HG03064 (cell line): ENCODE data around the gene PBX1.
A peak's percentile ranks its signal among the peaks of the same experiment; 100 is the strongest.
"Not testable (repeated sequence)": the region's sequence is repeated elsewhere in the genome, so short reads cannot be mapped to it uniquely, and the experiment has no call there.

Experiments
- ATAC-seq: cut with Tn5 transposase; IDR thresholded peaks from one replicate; pipeline ENCODE4 v1.9.1; 2021; ENCODE audit warnings: low read depth; ENCODE audit not compliant: unreplicated experiment

Gene PBX1

DNA sequence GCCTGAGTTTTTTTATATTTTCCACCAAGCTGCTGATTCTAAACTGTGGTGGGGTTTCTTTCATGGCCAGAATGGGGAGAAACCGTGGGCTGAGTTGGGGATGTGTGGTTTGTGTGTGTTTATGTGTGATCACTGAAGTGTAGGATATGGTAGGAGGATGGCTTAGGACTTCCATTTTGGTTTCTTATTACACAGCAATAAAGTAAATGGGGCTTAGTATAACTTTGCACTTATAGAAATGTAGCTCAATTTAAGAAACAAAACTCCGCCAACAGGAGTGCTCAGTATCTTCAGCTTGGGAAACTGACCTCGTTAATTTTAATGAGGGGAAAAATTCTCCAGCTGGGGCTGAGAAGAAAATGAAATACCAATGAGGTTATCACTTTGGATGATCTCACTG, 77.8 kb downstream of the PBX1 start:
- no peak for ATAC-seq

DNA sequence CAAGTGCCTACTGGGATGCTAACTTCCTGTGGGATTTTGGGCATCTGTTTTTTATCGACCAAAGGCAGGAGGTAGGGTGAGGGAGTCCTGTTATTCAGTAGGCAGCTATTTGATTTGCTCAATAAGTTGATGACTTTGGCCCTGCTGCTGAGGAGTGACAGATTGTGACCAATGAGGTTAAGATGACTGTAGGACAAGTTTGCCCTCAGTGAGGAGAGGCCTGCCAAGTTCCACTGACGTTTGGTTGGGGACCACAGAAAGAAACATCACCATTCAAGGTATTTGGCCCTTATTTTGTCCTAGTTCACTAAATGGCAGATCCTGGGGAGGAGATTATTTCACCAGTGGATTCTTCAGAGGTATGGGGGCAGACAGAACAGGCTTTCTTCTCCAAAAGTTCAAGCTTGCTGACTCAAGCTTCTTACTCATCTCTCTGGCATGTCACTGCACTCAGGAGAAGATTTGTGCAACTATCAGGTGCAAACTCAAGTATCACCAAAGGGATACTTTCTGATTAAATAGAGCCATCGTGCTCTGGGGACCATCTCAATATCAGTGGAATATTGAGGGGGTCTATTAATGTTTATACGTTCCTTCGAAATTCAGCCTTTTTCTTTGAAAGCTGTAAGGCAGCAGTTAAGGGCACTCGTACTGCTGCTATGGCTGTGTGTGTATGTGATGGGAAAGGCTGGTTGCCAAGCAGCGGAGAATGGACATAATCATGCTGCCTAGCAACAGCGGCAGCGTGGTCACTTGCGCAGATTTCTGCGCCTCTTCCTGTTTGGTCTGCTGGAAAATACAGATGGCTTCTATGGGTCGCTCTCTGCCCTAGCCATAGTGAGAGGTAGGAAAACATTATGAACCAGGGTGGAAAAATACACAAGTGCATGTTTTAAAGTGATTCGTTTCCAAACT, 78.7 kb downstream of the PBX1 start:
- no peak for ATAC-seq

DNA sequence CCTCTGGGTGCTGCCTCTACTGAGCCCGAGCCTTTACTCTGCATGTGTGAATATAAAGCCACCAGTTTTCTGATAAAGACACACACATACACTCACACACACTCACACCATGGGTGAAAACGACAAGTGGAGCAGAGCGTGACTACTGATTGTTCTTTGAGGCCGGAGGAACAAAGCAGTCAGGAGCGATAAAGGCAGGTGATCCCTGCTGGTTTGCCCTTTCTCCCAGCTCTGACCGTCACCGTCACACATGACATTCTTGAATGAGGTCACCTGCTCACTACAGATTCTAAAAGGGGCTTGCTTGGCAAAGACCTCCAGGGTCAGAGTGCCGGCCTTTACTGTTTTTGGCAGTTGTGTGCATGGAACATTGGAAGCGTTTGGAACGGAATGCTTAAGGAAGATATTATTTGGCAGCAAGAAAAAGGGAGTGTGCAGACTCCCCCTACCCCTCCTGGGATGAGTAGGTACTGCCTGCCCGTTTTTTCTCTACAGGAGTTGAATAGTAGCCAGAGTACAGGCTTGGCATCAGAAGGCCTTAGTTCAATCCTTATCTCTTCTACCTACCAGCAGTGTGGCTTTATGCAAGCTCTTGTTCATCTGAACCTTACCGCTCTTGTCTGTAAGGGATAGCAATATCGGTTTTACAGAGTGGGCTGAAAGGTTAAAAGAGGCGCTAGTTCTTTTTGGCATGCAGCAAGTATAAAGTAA, 79.7 kb downstream of the PBX1 start:
- no peak for ATAC-seq

DNA sequence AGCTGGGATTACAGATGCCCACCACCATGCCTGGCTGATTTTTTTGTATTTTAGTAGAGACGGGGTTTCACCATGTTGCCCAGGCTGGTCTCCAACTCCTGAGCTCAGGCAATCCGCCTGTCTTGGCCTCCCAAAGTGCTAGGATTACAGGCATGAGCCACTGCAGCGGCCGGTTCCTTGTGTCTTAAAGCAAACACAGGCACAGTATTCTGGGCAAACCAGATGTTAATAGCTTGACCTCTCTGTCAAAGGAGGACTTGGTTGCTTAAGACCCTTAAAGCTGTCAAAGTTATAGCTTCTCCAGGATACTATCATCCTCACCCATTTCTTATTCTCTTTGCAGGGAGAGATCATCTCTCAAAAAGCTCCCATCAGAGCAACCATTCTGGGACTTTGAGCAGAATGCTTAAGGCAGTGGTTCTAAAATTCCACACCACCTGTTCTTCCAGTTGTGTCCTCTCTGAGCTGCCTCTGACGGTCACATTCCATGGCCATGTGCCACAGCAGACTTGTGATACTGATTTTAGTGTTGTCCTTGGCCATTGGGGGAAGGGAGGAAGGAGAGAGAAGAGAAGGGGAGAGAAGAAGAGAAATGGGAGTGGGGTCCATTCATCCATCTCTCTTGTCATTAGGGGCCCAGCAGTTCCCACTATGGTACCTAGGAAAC, 81.8 kb downstream of the PBX1 start:
- no peak for ATAC-seq

DNA sequence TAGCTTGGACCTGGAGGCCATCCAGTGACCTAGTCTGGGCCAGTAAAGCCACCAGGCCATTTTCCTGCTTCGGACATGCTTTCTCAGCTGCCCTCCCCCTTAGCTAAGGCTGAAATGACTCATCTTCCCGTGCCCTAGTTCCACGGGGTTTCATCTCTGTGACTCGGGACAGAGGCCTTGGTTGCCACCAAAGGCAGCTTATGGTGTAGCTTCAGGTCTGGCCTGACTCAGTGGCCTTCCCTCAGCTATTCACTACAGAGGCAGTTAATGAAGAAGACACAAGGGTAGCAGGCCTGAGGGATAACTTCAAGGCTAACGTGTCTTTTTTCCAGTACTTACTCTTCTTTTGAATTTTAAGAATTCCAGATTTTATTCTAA, 82.4 kb downstream of the PBX1 start:
- ATAC-seq = no peak

DNA sequence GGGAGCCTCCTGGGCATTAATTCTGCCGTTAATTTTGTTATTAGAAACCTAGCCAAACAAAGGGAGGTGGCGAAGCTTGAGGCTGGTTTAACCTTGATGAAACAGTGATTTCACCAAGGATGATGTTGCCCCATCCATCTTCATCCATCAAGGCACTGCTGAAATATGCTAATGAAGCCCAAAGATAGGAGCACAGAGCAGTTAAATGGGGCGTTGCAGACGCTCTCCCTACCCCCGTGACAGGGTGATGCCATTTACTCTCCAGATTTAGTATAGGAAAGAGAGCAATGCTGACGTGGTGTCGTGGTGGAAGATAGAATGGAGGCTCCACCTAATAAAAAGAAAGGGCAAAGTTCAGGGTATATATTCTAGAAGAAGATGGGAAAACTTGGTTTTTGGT, 84.0 kb downstream of the PBX1 start:
- no peak for ATAC-seq

DNA sequence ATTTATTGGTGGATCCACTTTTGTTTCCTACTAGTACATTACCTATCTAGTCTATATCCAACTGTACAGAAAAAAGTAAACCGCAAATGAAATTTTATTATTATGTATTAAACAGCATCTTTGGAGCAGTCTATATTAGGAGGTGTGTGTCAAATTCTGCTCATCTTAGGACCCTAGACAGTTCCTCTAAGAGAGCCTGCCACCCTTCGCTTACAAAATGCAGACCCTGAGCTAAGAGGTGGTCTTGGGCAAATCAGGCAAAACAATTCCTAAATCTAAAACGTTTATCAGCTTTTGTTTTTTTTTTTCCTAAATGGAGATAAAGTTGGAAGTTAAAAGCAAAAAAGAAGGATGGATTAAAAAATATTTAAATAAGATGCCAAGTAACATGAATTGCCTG, 85.3 kb downstream of the PBX1 start:
- no peak for ATAC-seq

DNA sequence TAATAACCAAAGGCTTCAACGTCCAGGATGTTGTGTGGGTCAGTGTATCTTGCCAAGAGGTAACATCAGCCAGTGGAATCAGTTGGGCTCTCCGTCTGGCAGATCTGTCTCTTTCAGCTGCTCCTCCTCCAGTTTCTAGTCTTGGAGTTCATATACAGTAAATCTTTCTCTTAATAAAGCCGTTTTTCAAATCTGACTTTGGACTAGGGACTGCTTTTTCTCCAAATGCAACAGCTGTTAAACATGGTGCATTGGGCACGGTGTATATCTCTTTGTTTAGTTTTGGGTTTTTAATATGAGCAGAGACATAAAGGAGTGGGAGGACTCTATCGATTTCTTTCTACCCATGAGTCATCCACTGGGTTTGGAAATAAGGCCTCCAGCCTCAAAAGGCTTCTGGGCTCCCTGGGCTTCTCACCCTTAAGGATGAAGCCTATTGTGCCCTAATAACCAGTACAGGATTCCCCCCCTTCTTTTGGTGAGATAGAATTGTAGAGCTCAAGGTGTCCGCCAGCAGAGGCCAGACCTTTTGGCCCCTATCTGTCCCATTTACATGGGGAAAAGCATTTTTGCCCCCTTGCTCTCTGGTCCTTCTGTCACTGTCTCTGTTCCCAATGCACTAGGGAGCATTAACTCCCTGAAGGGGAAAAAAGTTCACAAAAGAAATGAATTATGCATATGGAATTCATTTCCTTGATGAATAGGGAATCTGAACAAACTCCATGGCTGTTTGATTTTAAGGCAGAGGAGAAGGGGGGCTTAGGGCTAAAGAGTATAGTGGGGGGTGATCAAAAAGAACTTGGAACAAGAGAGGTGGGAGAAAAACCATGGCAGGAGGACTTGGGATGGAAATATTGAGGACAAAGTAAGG, 86.0 kb downstream of the PBX1 start:
- no peak for ATAC-seq

DNA sequence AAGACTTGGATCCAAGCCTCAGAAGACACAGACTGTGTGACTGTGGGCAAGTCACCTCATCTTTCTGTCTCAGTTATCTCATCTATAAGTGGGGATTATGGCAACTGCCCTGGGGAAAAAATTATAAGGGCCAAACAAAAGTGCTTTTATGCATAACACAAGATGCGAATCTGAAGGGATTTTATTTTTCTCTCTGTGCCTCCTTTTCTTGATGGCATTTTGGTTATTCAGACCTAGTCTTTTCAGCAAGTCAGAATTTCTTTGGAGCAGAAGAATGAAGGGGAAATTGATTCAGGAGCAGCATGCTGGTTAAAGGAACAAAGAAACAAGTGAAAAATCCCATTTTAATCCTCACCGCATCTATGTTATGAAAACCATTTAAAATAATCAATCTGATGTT, 86.9 kb downstream of the PBX1 start:
- ATAC-seq = no peak

DNA sequence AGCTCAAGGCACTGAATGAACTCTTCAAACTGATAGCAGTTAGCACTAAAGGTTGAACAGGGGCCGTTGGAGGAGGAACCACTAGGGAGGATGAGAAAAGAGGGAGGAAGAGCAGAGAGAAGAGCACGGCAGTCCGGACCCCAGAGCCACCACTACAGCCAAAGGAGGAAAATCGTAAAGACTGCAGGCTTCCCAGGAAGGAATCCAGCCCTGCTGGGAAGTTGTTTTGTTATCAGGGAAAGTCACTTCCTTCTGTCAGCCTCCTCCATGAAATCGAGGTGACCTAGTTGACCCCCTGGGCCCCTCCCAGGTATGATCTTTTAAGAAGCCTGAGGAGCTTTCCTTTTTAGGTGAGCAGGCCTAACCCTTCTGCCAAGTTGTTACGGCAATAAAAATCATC, 88.2 kb downstream of the PBX1 start:
- ATAC-seq = no peak

DNA sequence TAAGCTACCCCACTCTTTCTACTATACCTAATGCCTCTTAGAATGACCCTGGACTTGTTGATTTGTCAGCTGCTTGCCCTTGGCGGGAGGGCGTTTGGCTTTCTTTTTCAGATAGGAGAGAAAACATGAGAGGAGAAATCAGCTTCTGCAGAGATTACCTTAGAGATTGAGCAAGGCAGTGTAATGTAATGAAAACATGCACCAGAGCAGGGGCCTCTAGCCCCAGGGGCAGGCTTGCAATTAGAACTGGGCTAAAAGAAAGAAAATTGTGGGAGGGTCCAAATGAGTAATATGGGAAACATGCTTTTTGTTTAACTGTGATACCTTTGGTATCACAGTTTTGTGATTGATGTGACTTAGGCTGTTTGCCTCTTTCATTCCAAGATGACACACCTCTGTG, 89.7 kb downstream of the PBX1 start:
- ATAC-seq = no peak

DNA sequence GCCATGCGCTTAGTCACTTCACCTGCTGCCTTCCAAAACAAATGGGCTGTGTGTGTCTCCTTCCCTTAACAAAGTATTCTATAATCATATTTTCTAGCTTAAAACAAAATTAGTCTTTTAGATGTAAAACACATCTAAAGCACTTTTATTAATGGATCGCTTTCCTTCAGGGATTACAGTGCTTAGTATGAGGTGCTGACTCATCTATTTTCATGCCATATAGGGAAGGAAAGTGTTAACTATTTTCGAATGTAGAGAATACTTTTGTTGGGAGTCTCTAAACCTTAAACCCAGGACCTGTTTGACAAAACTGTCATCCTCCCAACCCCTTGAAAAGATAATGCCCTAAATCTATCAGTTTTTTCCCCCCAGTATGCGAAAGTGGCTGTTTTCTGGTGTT, 90.2 kb downstream of the PBX1 start:
- ATAC-seq = no peak

DNA sequence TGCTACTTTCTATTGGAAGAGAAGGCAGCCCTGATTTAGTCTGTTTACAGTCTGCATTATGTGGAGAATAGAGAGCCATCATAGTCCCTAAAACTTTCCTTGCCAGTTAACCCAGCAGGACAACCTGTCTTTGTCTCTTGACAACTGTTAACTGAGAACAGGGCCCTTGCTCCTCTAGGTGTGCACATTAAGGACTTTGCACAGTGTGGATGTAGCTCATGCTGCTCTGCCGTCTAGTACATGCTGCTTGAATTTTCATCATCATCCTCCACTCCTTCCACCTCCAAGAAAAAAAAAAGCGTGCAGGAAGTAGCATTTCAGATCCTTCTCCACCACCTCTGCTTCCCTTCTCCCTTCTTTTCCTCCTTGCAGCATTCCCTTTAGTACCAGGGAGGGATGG, 91.5 kb downstream of the PBX1 start:
- ATAC-seq = no peak

DNA sequence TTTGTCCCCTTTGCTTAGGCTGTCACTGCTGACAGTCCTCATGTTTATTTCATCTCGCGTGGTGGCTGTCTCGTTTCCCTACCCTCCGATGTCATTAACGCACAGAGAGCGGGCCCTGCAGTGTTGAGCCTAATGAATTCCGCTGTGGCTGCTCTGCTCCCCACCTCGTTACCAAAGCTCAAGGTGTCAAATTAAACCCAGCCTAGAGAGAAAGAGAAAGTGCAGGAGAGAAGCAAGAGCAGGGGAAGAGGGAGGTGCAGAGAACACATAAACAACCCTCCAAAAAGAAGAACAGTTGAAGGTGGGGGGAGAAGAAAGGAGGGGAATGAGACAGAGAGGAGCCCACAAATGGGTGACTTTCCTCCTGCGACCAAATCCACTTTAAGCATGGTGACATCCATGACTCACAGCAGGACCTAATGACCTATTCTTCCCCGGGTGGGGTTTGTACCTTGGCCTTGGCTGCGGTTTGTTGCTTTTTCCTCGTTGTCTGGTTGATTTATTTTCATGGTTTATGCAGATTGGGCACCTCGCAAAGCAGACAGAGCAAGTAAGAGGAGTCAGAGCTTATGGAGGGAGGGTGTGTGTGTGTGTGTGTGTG, 92.5 kb downstream of the PBX1 start:
- ATAC-seq = no peak

DNA sequence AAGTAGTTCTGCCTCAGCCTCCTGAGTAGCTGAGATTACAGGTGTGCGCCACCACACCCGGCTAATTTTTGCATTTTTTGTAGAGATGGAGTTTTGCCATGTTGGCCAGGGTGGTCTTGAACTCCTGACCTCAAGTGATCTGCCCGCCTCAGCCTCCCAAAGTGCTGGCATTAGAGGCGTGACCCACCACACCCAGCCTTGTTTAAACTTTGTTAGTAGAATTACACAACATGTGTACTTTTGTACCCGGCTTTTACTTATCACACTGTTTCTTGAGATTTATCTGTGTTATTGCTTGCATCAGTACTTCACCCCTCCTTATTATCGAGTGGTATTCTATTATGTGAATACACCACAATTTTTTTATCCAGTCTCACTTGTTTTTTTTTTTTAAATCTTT, 94.0 kb downstream of the PBX1 start:
- not testable (repeated sequence) for ATAC-seq

DNA sequence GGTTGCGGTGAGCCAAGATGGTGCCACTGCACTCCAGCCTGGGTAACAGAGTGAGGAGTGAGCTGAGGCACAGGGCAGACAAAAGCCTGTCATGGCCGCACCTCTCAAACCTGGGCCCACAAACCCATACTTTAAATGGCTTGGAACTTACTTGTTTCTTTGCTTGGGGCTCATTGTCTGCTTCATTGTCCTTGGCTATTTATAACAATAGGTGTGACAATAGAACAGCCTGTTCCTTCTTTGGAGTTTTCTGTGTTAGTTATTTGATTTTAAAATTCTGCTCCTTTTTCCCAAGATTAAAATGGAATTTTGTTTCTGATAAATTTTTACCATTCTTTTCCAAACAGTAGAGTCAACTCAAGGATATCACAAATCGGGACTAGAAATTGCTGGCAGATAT, 94.7 kb downstream of the PBX1 start:
- ATAC-seq = no peak

DNA sequence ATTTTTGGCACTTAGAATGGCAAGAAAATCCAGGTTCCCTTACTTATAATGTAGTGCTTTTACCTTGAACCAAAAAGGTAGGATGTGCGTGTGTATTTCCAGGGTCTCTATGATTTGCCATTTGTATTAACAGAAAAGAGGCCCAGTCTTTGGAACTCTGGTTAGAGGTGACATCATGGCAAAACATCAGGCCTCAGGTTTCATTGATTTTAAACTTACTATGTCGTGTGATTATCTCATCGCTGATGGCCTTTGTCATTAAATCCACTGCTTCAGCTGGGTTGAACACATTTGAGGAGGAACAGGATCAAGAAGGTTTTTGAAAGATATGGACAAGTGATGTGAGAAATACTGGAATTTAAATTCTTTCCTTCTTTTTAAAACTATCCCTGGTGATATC, 95.2 kb downstream of the PBX1 start:
- ATAC-seq = no peak

DNA sequence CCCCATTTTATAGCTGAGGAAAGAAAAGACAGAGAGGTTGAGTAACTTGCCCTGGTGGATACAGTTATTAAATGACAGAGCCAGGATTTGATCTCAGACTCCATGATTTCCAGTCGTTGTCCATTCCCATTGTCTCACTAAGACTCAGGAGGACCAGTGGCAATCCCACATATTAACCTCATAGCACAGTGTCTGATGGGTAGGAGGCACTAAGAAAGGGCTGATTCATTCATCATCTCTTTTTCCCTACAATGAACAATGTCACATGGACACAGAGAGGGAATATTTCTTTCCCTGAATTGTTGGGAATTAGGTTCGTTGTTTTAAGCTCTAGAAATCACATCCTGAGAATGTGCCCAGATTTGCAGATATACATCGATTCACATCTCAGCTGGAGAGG, 99.9 kb downstream of the PBX1 start:
- no peak for ATAC-seq

DNA sequence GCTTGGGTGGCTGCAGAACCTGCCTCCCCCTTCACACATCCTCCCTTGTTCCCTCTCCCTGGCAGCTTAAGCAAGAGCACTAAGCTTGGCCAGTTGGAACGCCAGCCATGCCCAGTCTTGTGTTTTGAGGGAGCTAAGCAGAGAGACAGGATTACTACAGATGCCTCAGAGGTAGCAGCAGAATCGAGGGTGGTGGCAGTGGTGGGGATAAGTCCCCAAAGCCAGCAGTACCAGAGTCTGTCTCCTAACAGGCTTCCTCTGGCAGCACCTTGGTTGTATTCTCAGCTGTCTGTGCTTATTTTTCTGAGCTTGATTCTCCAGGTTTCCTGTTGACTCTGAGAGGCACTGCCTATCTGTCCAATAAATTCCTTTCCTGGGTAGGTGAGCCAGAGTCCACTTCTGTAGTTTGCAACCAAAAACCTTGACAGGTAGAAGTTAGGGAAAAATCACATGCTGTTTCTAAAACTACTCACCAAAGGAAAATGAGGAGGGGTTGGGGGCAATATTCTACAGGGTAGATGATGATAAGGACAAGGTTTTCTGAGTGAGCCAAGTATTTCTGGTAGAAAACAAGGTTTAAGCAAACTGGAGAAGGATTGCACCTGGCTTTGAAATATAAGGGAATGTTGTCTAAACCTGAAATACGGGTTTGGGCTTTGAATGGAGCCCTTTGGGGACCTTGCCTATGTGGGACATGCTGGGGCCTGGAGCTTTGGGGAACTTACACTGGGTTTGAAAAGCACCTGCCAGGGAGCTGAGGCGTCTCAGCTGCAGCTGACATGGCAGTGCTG, 100.8 kb downstream of the PBX1 start:
- ATAC-seq = peak; percentile 14

DNA sequence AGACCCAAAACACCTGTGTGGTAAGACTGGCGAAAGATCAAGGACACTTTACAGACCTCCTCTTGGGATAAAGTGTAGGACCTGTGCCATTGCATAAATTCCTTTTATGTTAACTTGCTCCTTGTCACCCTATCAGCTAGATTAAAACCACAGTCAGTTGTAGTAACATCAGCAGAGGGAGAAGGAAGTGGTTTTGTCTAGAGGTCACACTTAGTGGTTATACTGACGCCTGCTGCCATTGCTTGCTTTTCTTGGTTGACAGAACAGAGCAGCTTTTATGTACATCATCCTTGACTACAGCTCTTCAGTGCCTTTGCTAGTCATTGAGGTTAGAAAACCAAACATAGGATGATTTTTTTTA, 101.4 kb downstream of the PBX1 start:
- ATAC-seq = peak; percentile 73
